HL-60 (cell line): ENCODE data around the gene KHNYN.
"Not testable (repeated sequence)": the region's sequence is repeated elsewhere in the genome, so short reads cannot be mapped to it uniquely, and the experiment has no call there.

Experiments
- DNase-seq, 2 experiments: peaks; one replicate each; pipeline ENCODE4 v3.0.0-alpha.2; 2010 to 2020; ENCODE audit warnings: low read depth in 1 of 2, low spot score in 1 of 2
- H3K27ac ChIP-seq: fragments of 250-450 bp; sonication (Bioruptor Pico); replicated peaks from 2 replicates; pipeline ENCODE4 v1.5.1; 2020; ENCODE audit warnings: mild to moderate bottlenecking, moderate library complexity
- H3K27me3 ChIP-seq: fragments of 250-450 bp; sonication (Bioruptor Pico); 2 replicates; pipeline ENCODE4 v1.5.1; 2021; ENCODE audit warnings: mild to moderate bottlenecking, moderate library complexity; ENCODE audit not compliant: insufficient read depth, poor library complexity, severe bottlenecking
- H3K4me3 ChIP-seq: replicated peaks from 2 replicates; pipeline ENCODE4 v1.5.1; 2011; ENCODE audit warnings: mild to moderate bottlenecking, control low read depth, low read length; ENCODE audit not compliant: insufficient read depth
- GABPA ChIP-seq: IDR thresholded peaks from 2 replicates; pipeline ENCODE4 v1.6.1; 2012; ENCODE audit warnings: low read depth
- POLR2AphosphoS5 ChIP-seq: IDR thresholded peaks from 2 replicates; pipeline ENCODE4 v1.6.1; 2012; ENCODE audit warnings: low read depth
- REST ChIP-seq: IDR thresholded peaks from 2 replicates; pipeline ENCODE4 v1.6.1; 2012; ENCODE audit warnings: low read depth; ENCODE audit not compliant: insufficient replicate concordance
- SPI1 ChIP-seq: IDR thresholded peaks from 2 replicates; pipeline ENCODE4 v1.6.1; 2012; ENCODE audit warnings: low read depth, mild to moderate bottlenecking, borderline replicate concordance
- TF ChIP-seq, protein P1 (sequence below): IDR thresholded peaks from one replicate; pipeline ENCODE4 v1.5.1; 2011; ENCODE audit warnings: low read length, control low read depth, inconsistent platforms; ENCODE audit not compliant: insufficient read depth

The KHNYN gene

DNA sequence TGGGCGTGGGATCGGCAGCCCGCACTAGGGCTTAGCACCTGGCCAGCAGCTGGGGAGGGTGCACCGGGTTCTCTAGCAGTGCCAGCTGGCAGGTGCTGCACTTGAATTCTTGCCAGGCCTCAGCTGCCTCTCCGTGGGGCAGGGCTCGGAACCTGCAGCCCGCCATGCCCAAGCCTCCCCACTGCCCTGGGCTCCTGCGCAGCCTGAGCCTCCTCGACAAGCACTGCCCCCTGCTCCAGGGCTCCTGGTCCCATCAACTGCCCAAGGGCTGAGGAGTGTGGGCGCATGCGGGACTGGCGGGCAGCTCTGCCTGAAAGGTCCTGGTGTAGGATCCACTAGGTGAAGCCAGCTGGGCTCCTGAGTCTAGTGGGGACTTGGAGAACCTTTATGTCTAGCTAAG lies 43.5 kb downstream of the KHNYN start:
- no peak overlapping the region for H3K4me3 ChIP-seq
- no peaks in the 10 kb centered on the region for H3K27me3 ChIP-seq
- no peak for DNase-seq
- no peak overlapping the region for H3K27ac ChIP-seq
- TF ChIP-seq POLR2AphosphoS5 (no peak), GABPA (no peak), SPI1 (no peak), REST (no peak)
- TF ChIP-seq, protein P1, sequence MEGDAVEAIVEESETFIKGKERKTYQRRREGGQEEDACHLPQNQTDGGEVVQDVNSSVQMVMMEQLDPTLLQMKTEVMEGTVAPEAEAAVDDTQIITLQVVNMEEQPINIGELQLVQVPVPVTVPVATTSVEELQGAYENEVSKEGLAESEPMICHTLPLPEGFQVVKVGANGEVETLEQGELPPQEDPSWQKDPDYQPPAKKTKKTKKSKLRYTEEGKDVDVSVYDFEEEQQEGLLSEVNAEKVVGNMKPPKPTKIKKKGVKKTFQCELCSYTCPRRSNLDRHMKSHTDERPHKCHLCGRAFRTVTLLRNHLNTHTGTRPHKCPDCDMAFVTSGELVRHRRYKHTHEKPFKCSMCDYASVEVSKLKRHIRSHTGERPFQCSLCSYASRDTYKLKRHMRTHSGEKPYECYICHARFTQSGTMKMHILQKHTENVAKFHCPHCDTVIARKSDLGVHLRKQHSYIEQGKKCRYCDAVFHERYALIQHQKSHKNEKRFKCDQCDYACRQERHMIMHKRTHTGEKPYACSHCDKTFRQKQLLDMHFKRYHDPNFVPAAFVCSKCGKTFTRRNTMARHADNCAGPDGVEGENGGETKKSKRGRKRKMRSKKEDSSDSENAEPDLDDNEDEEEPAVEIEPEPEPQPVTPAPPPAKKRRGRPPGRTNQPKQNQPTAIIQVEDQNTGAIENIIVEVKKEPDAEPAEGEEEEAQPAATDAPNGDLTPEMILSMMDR = no peak

GRCh38 chr14:24475261-24475660 lies 45.5 kb downstream of the KHNYN start:
- Histone ChIP-seq H3K4me3 (no peak overlapping the region), H3K27ac (no peak overlapping the region), H3K27me3 (no peaks in the 10 kb centered on the region)
- no peak for DNase-seq
- TF ChIP-seq REST (no peak), GABPA (no peak), POLR2AphosphoS5 (no peak), SPI1 (no peak)
- TF ChIP-seq, protein P1 = no peak

- not testable (repeated sequence) for H3K4me3 ChIP-seq, H3K27ac ChIP-seq, DNase-seq, H3K27me3 ChIP-seq
Observed at GRCh38 chr14:24479999-24480398, 50.2 kb downstream of the KHNYN start.

- Histone ChIP-seq H3K27ac (no peak overlapping the region), H3K27me3 (no peaks in the 10 kb centered on the region), H3K4me3 (no peak overlapping the region)
- TF ChIP-seq, protein P1 = peak; percentile 43
- TF ChIP-seq SPI1 = no peak
- DNase-seq = peak in 1 of 2 experiments; percentile 45
Observed at GRCh38 chr14:24481622-24482324, 52.0 kb downstream of the KHNYN start.

DNA sequence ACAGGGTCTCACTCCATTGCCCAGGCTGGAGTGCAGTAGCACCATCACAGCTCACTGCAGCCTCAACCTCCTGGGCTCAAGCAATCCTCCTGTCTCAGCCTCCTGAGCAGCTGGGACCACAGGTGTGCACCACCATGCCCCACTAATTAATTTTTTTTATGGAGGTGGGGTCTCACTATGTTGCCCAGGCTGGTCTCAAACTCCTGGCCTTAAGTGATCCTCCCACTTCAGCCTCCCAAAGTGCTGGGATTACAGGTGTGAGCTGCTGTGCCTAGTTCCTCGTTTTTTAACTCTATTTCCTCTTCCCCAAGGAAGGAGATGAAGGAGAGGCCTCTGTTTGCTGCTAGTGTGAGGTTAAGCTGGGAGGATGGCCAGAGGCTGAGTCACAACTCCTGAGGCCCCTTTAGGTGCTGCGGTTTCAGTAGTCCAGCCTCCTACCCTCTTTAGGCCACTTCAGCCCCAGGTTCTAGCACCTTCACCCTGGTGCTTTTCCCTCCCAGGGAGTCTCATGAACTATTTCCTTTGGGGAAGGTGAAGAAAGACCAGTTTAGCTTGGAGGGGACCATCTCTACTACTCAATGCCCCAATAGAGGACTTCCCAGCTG lies 53.0 kb downstream of the KHNYN start:
- peak in 1 of 2 experiments; percentile 17 for DNase-seq
- H3K4me3 ChIP-seq, H3K27me3 ChIP-seq, H3K27ac ChIP-seq: not testable (repeated sequence)
